ENCODE measurements around the gene UGT1A6. TPM values are rescaled to one million over a fixed set of nuclear protein-coding genes. Genes with fewer than 3 reads are reported as not detected.

The UGT1A6 gene
- total and polyA plus RNA-seq, 2 experiments from 2014 or later, result not detected

GRCh38 chr2:233791883-233792329 lies 99.2 kb downstream of the UGT1A6 start (continued):
- TF ChIP-seq ZNF462 (CRISPR knock-in tag; IDR thresholded peaks at IDR 0.05) (no peak), CREB1 (CRISPR knock-in tag; IDR thresholded peaks at IDR 0.05; ENCODE audit: low read depth) (no peak), ZNF331 (CRISPR knock-in tag; IDR thresholded peaks at IDR 0.05; ENCODE audit: low read depth) (no peak), NANOG (IDR thresholded peaks at IDR 0.05; ENCODE audit: borderline replicate concordance) (no peak), CTCF (conservative IDR thresholded peaks at IDR 0.05; ENCODE audit: low read depth in 2 of 2) (no peak), JUNB (IDR thresholded peaks at IDR 0.05; ENCODE audit: unreplicated experiment) (no peak), POLR2AphosphoS5 (IDR thresholded peaks at IDR 0.05; ENCODE audit: low read depth) (no peak), REST (IDR thresholded peaks at IDR 0.05; ENCODE audit: unreplicated experiment) (no peak)

Measured in GM23338 (cell line).